HepG2 (cell line): ENCODE measurements around the gene FKBP8. TPM values are rescaled to one million over a fixed set of nuclear protein-coding genes. Genes with fewer than 3 reads are reported as not detected.

Source experiments
- ATF6 ChIP-seq: sonication (generic); formaldehyde crosslinking; conservative IDR thresholded peaks from 2 replicates; pipeline ENCODE4 v1.4.0; 2020; ENCODE audit warnings: missing genetic modification reagents
- CREB1 ChIP-seq, 2 experiments: fragments of 450-650 bp in 1 of 2; IDR thresholded peaks; 2 replicates each; pipeline ENCODE4 v1.6.1; 2016 to 2017; ENCODE audit warnings: control low read depth in 1 of 2, mild to moderate bottlenecking in 1 of 2, missing compliant biosample characterization in 1 of 2, missing genetic modification characterization in 1 of 2
- FOXJ3 ChIP-seq: sonication (generic); formaldehyde crosslinking; IDR thresholded peaks from 2 replicates; pipeline ENCODE4 v1.4.0; 2020; ENCODE audit warnings: missing genetic modification reagents, mild to moderate bottlenecking, borderline replicate concordance
- FOXP4 ChIP-seq: sonication (generic); formaldehyde crosslinking; IDR thresholded peaks from 2 replicates; pipeline ENCODE4 v1.4.0; 2020; ENCODE audit warnings: missing genetic modification reagents
- HMG20A ChIP-seq: IDR thresholded peaks from 2 replicates; pipeline ENCODE4 v1.6.1; 2016; ENCODE audit warnings: borderline replicate concordance
- ISL2 ChIP-seq: sonication (generic); formaldehyde crosslinking; IDR thresholded peaks from 2 replicates; pipeline ENCODE4 v1.5.0; 2020; ENCODE audit warnings: missing genetic modification reagents
- KDM1A ChIP-seq: IDR thresholded peaks from 2 replicates; pipeline ENCODE4 v1.6.1; 2016; ENCODE audit warnings: missing compliant biosample characterization
- MXI1 ChIP-seq: IDR thresholded peaks from 3 replicates; pipeline ENCODE4 v1.6.1; 2012; ENCODE audit warnings: low read depth, low read length, inconsistent platforms, borderline replicate concordance
- MYPOP ChIP-seq: sonication (generic); formaldehyde crosslinking; IDR thresholded peaks from 2 replicates; pipeline ENCODE4 v1.8.1; 2023; ENCODE audit warnings: mild to moderate bottlenecking, moderate library complexity, missing genetic modification reagents
- SAP130 ChIP-seq: IDR thresholded peaks from 2 replicates; pipeline ENCODE4 v1.6.1; 2016; ENCODE audit warnings: low read depth
- SIN3A ChIP-seq: IDR thresholded peaks from 2 replicates; pipeline ENCODE4 v1.6.1; 2011; ENCODE audit warnings: low read depth, mild to moderate bottlenecking, control low read depth, low read length, borderline replicate concordance
- SOX6 ChIP-seq, 2 experiments: fragments of 450-650 bp in 1 of 2; sonication (generic) in 1 of 2; formaldehyde crosslinking in 1 of 2; IDR thresholded peaks; 2 replicates each; pipeline versions ENCODE4 v1.4.0 to v1.6.1; 2017 to 2020; ENCODE audit warnings: antibody characterized with exemption in 1 of 2, mild to moderate bottlenecking in 1 of 2, missing genetic modification reagents in 1 of 2
- TCF7 ChIP-seq: sonication (generic); IDR thresholded peaks from 2 replicates; pipeline ENCODE4 v1.6.1; 2016; ENCODE audit warnings: antibody characterized with exemption, low read depth
- ZNF160 ChIP-seq: sonication (generic); formaldehyde crosslinking; IDR thresholded peaks from 2 replicates; pipeline ENCODE4 v1.8.0; 2022; ENCODE audit warnings: mild to moderate bottlenecking, inconsistent platforms, missing genetic modification reagents
- ZNF574 ChIP-seq: sonication (generic); formaldehyde crosslinking; IDR thresholded peaks from 2 replicates; pipeline ENCODE4 v1.4.0; 2020; ENCODE audit warnings: missing genetic modification reagents
- ZNF710 ChIP-seq: sonication (generic); formaldehyde crosslinking; IDR thresholded peaks from 2 replicates; pipeline ENCODE4 v1.5.0; 2020; ENCODE audit warnings: mild to moderate bottlenecking, missing genetic modification reagents, borderline replicate concordance
- polyA plus RNA-seq, 8 experiments: library from polyadenylated mRNA; depleted of rRNA in 3 of 8; stranded (reverse) in 7 of 8; unstranded in 1 of 8; fragments of >200 nt; fragmentation: Illumina TruSeq in 4 of 8; extraction: Trizol in 4 of 8; gene quantifications; 2 replicates each; pipeline versions ENCODE4 v1.2.1 to v1.2.3, GENCODE V29; 2011 to 2016; ENCODE audit warnings: low read depth in 4 of 8, missing spikeins in 1 of 8, mixed read lengths in 1 of 8; ENCODE audit not compliant: insufficient read depth in 1 of 8
- total RNA-seq, 5 experiments: library from RNA; depleted of rRNA; stranded (reverse); fragments of >200 nt; fragmentation: Illumina TruSeq; extraction: Trizol; gene quantifications; 2 replicates each; pipeline ENCODE4 v1.2.3, GENCODE V29; 2016; ENCODE audit warnings: low read depth in 1 of 5

Gene FKBP8
- total and polyA plus RNA-seq, 2 of the 13 experiments (the other 11 are each of a cell fraction or from before 2014, with no cell fraction given) = 81.7 to 93.9 TPM

- TF ChIP-seq ZNF710 (peak; percentile 93), HMG20A (peak; percentile 16; the same call in 1 of the 2 replicates), TCF7 (peak; percentile 21; the same call in 1 of the 2 replicates), SOX6 (IDR thresholded peaks at IDR 0.05) (no peak), SOX6 (CRISPR knock-in tag; IDR thresholded peaks at IDR 0.05) (peak; percentile 64), ZNF160 (CRISPR knock-in tag) (0 out of 2 replicates have a peak, but pooled peaks have one; percentile 36), KDM1A (CRISPR knock-in tag) (no peak), SAP130 (CRISPR knock-in tag) (peak; percentile 85), FOXJ3 (CRISPR knock-in tag) (peak; percentile 52; the same call in 1 of the 2 replicates), ZNF574 (CRISPR knock-in tag) (peak; percentile 61), FOXP4 (peak; percentile 74; the same call in 1 of the 2 replicates), MXI1 (peak; percentile 21; the same call in 1 of the 3 replicates), SIN3A (peak; percentile 47; the same call in 1 of the 2 replicates), MYPOP (peak; percentile 51; the same call in 1 of the 2 replicates), ISL2 (CRISPR knock-in tag) (peak; percentile 46; the same call in 1 of the 2 replicates), CREB1 (IDR thresholded peaks at IDR 0.05) (no peak), CREB1 (CRISPR knock-in tag; IDR thresholded peaks at IDR 0.05) (peak; percentile 14; the same call in 1 of the 2 replicates), ATF6 (CRISPR knock-in tag) (no peak)
These were observed 24.7 kb downstream of the FKBP8 start (continued) for GRCh38 chr19:18518639-18519038.
